Measurements from ENCODE around the gene SLC35E4.
"Not testable (repeated sequence)": the region's sequence is repeated elsewhere in the genome, so short reads cannot be mapped to it uniquely, and the experiment has no call there.

Gene SLC35E4

DNA sequence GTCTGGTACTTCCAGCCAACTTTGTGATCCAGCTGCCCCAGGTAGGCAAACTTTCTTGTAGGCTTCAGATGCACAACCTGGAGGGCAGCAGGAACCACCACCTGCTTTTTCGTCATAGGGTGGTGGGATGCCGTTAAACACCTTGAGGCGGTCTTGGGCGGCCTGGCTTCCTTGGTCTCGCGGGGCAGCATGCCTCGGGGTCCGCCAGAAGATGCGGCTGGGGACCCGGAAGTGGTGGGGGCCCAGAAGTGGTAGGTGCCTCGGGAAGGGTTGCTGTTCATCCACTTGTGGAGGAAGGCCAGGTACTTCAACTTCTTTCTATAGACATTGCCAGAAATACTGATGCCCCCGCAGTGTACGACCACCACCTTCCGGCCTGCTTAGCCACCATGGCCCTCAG lies 18.8 kb downstream of the SLC35E4 start:
- no peak for DNase-seq

DNA sequence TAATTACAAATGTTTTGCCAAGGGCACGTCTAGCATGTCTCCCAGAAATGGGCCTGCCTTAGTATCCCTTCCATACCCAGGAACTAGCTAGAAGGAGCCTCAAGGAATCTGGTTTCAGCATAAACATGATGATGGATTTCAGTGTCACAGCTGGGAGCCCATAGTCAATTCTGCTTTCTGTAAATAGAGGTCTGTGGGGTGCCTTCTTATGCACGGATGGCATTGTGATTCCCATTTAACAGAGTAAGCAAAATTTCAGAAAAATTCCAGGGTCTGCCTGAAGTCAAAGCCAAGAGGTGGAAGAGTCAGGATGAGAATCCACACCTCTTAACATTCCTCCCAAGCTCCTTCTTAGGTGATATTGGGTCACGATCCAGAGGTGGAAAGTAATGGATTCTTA lies 20.0 kb downstream of the SLC35E4 start:
- DNase-seq = no peak

DNA sequence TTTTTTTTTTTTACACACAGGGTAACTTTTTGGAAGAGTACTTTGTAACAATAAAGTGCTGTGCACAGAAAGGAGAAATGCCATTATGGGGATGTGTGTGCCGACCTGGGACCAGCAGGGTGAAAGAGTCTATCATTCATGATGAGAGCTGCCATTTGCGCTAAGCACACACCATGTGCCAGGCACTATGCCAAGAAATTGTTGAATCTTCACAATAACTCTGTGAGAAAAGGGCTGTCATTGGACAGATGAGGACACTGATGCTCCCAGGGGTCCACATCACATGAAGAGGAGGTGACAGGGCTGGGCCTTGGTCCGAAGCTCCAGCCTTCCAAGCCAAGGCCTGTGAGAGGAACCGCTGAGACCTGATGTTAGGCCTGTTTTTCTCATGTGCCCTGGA lies 26.5 kb downstream of the SLC35E4 start:
- peak; percentile 5 for DNase-seq

DNA sequence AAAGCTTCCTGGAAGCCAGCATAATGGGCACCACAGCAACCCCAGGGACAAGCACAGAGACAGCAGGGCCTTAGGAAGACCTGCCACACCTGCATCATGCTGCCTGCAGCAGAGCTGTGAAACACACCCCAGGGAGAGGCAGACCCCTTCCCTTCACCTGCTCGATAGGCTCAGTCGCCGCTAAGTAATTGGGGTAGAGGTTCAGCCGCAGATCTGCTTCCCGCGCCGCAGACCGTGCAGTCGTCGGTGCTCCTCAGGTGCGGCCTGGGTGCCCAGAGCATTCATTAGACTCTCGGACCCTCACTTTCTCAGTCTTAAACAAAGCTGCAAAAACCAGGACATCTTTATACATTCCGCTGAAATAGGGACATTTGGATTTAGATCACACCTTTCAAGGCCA lies 29.2 kb downstream of the SLC35E4 start:
- DNase-seq = no peak

DNA sequence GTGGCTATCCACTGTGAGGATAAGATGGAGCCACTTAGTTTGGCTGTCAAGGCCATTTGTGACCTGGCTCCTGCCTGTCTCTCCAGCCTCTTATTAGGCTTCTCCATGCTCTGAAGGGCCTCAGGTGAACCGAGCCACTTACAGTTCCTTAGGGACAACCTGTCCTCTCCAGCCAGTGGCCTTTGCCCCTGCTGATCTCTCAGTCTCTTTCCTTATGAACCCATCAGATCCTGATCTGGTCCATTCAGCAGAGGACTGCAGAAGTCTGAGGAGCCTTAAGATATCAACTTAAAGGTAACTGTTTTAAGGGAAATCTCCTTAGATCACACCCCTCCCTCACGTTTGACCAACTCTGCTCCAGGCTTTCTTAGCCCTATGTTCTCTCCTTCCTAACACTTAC lies 29.7 kb downstream of the SLC35E4 start:
- no peak for DNase-seq

DNA sequence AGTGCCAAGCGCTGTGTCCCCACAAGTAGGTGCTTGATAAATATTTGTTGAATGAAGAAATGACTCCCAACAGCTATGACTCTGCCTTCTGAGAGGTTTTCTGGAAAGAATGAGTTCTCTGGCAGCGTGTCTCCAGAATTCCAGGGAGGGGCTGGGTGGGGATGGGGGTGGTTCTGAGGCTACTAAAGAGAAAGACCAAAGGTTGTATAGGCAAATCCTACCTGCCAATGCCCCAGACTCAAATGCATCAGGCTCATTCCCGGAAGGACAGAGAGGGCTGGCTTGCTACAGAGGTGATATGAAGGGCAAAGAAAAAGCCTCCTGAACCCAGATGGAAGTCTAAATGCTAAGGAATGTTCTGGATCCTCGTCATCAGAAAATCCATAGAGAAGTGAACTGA lies 30.2 kb downstream of the SLC35E4 start:
- DNase-seq = no peak

DNA sequence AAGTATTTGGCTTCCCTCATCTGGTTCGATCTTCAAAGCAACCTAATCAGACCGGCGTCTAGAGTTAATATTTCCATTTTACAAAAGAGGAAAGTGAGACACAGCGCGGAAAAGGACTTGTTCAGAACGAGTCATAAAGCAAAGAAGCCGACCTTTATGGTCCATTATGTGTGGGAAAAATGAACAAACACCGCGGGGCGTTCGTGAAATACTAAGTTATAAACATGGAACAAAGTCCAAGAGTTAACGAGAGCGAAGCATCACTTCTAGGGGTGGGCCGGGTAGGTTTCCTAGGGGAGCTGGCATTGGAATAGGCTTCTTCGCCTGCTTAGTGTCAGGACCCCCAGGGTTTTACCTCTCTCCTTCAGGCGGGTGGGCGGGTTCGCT lies 31.5 kb downstream of the SLC35E4 start:
- no peak for DNase-seq

DNA sequence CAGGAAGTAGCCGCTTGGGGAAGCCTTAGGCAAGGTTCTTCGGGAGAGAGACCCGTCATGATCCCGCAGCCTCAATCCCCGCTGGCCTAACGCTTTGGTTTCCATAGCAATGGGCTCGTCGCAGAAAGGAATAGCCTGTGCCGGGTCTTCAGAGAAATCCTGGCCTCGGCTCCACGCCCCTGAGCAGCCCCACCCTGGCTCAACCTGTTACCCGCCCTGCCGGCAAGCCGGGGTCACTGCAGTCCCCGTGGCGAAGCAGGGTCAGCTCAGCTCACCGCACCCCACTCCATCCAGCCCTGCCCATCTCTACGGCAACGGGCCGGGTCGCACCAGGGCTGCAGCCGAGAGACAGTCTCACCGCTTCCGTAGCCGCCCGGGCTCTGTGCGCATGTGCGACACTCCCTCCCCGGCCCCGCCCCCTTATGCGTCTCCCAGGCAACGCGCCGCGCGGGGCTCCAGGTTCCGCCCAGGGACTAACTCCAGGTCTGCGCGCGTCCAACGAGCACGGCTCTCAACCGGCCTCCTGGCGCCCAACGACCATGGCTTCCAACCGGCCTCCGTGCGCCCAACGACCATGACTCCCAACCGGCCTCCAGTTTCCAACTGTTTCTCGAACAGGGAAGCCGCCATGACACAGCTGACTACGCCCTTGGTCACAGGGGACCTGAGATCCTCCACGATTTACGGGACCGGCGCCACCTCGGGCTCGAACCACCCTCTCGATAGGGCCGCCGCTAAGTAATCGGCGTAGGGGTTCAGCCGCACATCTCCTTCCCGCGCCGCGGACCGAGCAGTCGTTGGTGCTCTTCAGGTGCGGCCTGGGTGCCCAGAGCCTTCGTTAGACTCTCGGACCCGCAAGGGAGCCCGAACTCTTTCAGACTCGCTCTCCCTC lies 32.2 kb downstream of the SLC35E4 start, which contains the start of gene DUSP18:
TSS of gene DUSP18 (minus strand) at position 382 of the 892 bp plus-strand sequence. CDS start 3,872 bp downstream, outside the sequence.
- DNase-seq = peak; percentile 64

DNA sequence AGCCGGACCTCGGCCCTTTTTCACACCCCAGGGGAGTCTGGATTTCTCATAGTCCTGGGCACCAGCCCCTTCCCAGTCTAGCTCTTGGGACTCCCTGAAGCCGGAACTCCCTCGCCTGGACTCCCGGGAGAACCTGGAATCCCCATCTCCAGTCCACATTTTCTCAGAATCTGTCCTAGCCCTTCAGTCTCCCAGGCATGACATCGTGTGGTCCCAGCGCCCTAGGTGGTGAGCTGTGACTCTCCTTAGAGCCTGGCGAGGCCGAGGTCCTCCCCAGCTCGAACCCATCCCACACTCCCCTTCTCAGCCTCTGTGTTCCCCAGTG lies 32.8 kb downstream of the SLC35E4 start:
- no peak for DNase-seq

DNA sequence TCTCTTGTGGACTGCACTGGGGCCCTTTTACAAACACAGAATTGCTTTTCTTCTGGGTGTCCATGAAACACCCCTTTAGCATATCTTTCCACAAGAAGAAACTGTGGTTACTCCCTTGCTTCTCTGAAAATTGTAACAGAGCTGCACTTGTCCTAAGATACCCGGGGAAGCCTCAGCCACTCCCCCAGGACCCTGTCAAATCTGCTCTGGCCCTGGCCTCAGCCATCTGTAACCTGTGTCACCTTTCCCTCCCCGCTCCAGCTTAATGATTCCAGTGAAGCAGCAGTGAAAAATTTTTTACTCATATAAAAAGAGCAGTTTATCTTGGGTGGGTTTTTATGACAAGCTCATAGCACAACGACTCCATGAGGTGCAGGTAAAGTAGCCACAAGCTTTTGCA lies 35.5 kb downstream of the SLC35E4 start:
- DNase-seq = no peak

DNA sequence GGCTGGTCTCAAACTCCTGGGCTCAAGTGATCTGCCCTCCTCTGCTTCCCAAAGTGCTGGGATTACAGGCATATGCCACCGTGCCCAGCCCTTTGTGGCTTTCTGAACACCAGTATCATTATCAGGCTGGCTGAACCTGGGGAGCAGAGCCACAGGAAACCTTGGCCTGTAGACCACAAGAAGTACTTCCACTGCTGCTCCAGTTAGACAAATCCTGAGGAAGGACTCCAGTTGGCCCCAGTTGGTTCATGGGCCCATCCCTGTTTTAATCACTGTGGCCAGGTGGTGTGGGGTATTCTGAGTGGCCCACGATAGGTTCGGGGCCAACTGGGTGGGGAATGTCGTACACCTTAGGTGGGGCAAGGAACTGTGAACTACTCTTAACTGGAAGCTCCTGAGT lies 37.6 kb downstream of the SLC35E4 start:
- no peak for DNase-seq

DNA sequence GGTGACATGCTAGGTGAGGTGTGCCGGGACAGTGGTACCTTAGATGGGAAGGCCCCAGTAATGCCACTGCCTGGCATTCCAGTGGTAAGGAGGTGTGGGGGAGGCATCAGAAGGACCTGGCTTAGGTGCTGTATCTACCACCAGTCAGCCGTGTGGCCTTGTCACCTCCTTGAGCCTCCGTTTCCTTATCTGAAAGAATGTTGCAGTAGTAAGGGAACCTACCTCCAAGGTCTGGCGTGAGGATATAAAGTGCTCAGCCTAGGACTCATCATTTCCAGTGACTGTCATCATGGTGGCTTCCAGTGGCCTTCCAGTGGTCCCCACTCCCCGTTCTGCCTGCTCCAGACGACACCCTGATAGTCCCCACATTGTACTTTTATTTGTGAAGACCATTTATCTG lies 38.9 kb downstream of the SLC35E4 start:
- no peak for DNase-seq

DNA sequence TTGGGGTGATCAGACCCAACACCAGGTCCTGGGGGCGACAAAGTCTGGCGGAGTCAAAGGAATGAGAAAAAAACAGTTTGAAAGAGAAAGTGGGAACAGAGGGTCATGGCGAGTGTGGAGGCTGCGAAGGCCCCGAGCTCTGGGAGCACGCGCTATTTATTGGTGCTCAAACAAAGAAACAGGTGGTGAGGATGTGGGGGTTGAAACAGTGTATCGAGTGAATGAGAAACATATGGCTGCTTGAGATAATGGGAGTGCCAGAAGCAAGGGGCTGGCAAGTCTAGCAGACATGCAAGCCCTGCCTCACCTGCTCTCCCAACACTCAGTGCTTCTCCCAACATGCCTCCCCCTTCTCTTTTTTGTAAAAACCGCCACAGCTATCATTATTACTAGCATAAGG lies 39.9 kb downstream of the SLC35E4 start:
- DNase-seq = no peak

DNA sequence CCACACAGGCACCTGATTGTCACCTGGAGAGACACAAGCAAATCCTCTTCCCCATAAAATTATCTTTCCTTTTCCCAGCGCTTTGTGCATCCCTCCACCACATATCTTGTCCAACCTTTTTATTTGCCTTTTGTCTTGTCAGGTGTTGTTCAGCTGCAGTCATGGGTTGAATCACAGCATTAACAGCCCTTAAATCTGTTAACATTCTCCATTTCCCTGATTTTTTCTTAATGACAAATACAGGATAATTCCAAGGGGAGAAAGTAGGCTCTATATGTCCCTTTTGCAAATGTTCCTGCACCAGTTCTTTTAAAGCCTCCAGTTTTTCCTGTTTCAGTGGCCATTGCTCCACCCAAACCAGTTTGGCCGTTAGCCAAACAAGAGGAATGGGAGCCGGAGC lies 41.0 kb downstream of the SLC35E4 start:
- DNase-seq = not testable (repeated sequence)

DNA sequence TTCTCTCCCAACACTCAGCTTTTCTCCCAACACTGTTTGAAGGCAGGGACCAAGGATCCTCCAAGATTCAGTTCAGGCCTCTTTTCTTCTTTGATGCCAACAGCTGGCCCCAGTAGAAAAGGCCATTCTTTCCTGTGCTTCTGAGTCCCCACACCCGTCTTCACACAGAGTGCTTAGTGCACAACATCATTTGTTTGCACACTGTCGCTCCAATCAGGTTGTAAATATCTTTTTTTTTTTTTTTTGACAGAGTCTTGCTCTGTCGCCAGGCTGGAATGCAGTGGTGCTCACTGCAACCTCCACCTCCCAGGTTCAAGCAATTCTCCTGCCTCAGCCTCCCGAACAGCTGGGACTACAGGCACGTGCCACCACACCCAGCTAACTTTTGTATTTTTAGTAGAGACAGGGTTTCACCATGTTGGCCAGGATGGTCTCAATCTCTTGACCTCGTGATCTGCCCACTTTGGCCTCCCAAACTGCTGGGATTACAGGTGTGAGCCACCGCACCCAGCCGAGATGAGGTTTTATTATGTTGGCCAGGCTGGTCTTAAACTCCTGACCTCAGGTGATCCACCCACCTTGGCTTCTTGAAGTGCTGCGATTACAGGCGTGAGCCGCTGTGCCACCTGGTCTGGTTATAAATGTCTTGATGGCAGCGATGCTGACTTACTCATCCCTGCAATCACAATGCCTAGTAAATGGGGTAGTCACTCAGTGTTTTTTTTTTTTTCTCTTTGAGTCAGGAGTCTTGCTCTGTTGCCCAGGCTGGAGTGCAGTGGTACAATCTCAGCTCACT lies 44.5 kb downstream of the SLC35E4 start:
- not testable (repeated sequence) for DNase-seq

DNA sequence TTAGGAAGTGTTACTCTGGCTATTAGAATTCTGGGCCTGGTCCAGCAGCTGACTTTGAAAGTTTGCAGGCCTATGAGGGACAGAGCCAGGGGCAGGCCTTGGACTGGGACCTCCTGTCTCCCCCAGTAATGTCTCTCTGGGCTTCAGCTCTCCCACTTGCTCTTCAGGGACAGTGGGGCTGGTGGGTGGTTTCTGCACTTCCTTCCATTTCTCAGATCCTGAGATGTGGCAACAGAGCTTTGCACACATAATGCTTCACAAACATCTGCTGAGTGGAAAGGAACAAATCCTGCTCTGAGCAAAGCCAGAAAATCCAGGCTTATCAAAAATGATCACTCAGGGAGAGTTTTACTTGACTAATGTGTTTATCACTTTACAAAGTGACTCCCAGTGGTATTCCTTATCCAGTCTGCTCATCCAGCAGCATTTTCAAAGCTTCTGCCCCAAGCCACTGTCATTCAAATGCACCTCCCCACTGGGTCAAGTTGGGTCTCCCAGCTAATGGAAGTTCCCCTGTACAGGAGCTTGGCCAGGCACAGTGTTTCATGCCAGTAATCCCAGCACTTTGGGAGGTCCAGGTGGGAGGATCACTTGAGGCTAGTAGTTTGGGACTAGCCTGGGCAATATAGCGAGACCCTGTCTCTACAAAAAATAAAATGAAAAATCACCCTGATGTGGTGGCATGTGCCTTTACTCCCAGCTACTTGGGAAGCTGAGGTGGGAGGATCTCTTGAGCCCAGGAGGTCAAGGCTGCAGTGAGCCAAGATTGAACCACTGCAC lies 45.6 kb downstream of the SLC35E4 start:
- no peak for DNase-seq

DNA sequence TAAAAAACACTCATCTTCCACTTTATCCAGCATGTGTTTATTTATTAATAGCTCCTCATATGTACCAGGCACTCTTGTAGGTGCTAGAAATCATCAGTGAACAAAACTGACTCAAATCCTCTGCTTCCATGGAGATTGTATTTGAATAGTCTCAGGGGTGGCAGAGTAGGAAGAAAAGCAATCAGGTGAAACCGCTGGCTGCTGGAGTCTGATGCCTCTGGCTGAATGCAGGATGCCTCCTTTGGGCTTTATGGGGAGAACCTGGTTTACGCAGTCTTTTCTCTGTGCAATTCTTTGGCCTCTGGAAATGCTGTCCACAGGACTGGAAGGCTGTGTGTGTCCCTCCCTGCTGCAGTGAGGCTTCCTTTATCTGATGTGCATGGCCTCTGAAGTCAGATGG lies 46.2 kb downstream of the SLC35E4 start:
- no peak for DNase-seq

DNA sequence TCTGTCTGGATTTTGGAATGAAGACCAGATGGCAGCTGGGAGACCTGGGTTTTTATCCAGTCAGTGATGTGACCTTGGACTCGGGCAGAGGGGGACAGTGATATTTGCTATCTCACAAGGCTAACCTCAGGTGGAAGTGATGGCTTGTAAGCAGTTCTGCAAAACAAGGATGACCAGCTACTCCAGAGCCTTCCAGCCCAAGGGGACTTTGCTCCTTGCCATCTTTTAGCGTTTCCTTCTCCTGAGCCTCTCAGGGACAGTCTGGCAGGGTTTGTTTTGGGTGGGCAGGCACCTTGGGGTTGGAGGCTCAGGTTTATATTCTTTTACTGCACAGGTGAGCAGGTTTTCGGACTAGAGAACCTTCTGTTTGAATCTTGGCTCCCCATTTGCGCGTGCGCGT lies 49.6 kb downstream of the SLC35E4 start:
- no peak for DNase-seq

DNA sequence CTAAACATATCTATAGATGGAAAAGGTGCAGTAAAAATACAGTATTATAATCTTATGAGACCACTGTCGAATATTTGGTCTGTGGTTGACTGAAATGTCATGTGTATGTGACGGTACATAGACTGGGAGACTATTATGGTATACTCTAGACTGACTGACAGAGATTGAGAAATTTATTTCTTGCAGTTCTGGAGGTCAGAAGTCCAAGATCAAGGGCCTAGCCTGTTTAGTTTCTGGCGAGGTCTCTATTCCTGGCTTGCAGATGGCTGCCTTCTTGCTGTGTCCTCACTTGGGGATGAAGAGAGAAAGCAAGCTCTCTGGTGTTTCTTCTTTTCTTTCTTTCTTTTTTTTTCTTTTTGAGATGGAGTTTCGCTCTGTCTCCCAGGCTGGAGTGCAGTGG lies 51.8 kb downstream of the SLC35E4 start:
- no peak for DNase-seq

DNA sequence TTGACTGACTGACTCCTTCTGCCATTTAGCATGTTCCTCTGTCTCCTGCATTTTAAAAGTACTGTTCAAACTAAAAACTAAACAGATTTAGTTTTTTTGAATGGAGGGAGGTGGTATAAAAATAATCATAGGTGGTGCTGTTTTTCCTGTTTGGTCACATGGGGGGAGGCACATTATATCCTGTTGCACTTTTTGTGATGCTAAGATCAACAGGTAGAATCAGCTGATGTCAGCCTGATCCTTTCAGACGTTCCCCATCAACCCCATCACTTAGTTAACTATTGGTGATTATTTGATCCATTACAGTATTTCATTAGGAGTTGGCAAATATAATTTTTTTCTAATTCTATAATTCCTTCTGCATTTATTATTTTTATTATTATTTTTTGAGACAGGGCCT lies 54.0 kb downstream of the SLC35E4 start:
- no peak for DNase-seq

DNA sequence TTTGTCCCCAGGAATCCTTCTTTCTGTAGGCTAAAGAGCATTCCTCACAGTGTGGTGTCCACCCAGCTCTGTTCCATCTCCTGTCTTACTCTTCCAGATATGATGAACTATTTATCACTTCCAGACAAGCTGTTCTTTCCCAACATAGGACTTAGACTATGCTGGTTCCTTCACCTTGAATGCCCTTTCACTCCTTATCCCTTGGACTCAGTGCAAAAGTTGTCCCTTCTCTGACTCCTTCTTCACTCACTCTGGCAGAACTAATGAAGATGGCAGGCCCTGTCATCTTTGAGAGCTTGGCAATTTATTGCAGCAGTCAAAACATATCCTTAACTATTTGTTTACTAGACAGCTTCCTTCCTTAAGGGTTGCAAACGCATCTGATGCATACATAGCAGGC lies 55.6 kb downstream of the SLC35E4 start:
- DNase-seq = no peak

DNA sequence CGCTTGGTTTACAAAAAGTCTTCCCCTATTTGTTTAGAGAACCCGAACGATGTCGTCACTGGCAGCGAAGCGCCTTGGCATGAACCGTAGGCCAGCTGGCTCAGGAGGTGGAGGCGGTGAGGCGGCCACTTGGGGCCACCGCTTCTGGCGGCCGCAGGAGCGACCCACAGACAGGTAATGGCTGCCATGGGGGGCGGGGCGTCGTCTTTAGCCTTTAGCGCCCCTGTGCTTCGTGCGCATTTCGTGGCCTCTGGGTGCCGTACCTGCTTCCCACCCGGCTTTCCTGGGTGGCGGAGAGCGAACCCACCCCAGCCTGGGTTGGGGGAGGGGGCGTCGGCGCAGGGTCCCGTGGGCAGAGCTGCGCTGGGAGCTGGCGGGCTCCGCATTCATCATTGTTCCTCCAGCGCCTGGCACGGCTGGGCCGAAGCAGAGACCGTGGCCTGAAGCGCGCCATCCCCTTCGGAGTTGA lies 58.6 kb downstream of the SLC35E4 start:
- peak; percentile 56 for DNase-seq

DNA sequence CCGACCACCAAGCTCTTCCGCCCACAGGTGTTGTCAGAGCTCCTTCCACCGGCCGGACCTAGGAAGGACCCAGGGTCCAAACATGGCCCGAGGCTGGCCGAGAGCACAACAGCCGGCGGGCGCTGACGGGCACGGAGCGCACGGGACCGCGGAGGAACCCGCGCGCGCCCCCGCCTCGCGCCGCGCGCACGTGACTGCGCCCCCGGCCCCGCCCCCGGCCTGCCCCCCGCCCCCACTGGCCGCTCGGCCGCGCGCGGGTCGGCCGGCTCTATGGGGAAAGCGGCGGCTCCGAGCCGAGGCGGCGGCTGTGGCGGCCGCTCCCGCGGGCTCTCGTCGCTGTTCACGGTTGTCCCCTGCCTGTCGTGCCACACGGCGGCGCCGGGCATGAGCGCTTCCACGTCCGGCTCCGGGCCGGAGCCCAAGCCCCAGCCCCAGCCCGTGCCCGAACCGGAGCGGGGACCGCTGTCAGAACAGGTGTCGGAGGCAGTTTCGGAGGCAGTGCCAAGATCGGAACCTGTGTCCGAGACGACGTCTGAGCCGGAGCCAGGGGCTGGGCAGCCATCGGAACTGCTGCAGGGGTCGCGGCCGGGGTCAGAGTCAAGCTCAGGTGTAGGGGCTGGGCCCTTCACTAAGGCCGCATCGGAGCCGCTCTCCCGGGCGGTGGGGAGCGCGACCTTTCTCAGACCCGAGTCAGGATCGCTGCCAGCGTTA lies 59.2 kb downstream of the SLC35E4 start, which contains the start of gene OSBP2:
TSS of gene OSBP2 (plus strand) at position 235 of the 711 bp plus-strand sequence. CDS start at position 271, 36 bp downstream.
- DNase-seq = peak; percentile 10

Measured in SHP77 treated with DMSO at 0.1 percent for 48 hours (cell line).